NCI-H146 (cell line): Measurements from ENCODE around the gene S100B.

Experiments used
- DNase-seq: peaks from one replicate; lab custom pipeline; 2025; lab: John Stamatoyannopoulos, UW

The S100B gene

GRCh38 chr21:46560568-46561444 is 44.1 kb downstream of the S100B start:
- no peak for DNase-seq

- DNase-seq, result no peak
Measured at GRCh38 chr21:46559291-46559983, 45.4 kb downstream of the S100B start.

- DNase-seq, result no peak
Measured at GRCh38 chr21:46557919-46558392, 46.9 kb downstream of the S100B start.

- no peak for DNase-seq
Measured at GRCh38 chr21:46557469-46557868, 47.4 kb downstream of the S100B start.

- no peak for DNase-seq
Measured at GRCh38 chr21:46556802-46557201, 48.1 kb downstream of the S100B start.

GRCh38 chr21:46555678-46556077 is 49.2 kb downstream of the S100B start:
- DNase-seq, result no peak

GRCh38 chr21:46555225-46555617 is 49.7 kb downstream of the S100B start:
- no peak for DNase-seq

- no peak for DNase-seq
Measured at GRCh38 chr21:46554431-46555224, 50.3 kb downstream of the S100B start.

GRCh38 chr21:46553993-46554392 is 50.9 kb downstream of the S100B start:
- no peak for DNase-seq

- DNase-seq, result no peak
Measured at GRCh38 chr21:46552865-46553379, 52.0 kb downstream of the S100B start.

GRCh38 chr21:46552274-46552673 is 52.6 kb downstream of the S100B start:
- no peak for DNase-seq

- DNase-seq, result no peak
Measured at GRCh38 chr21:46551636-46552241, 53.1 kb downstream of the S100B start.

- DNase-seq, result no peak
Measured at GRCh38 chr21:46550116-46550941, 54.6 kb downstream of the S100B start.

GRCh38 chr21:46549650-46550049 is 55.2 kb downstream of the S100B start:
- no peak for DNase-seq
